NCI-H1092 (cell line): Measurements from ENCODE around the gene DHRS12.

Source experiments
- DNase-seq: peaks from one replicate; lab custom pipeline; 2025; lab: John Stamatoyannopoulos, UW

The DHRS12 gene

GRCh38 chr13:51803422-51804294, at the start of gene DHRS12:
TSS of gene DHRS12 (minus strand) at chr13:51804163. CDS start at chr13:51799659, 4,504 bp downstream.
- DNase-seq = peak; percentile 65

GRCh38 chr13:51849145-51850101, 45.5 kb upstream of the DHRS12 start:
- DNase-seq = no peak

- no peak for DNase-seq
Observed at GRCh38 chr13:51848674-51849073, 44.7 kb upstream of the DHRS12 start.

GRCh38 chr13:51846756-51847155, 42.8 kb upstream of the DHRS12 start:
- no peak for DNase-seq

- no peak for DNase-seq
Observed at GRCh38 chr13:51845574-51846318, 41.8 kb upstream of the DHRS12 start.

GRCh38 chr13:51844862-51845573, 41.1 kb upstream of the DHRS12 start, which contains the start of gene TMEM272:
TSS of gene TMEM272 (minus strand) at chr13:51845177. CDS start at chr13:51838530, 6,647 bp downstream.
- peak; percentile 54 for DNase-seq

GRCh38 chr13:51843529-51843928, 39.6 kb upstream of the DHRS12 start:
- no peak for DNase-seq

- no peak for DNase-seq
Observed at GRCh38 chr13:51841732-51842131, 37.8 kb upstream of the DHRS12 start.

GRCh38 chr13:51840917-51841316, 37.0 kb upstream of the DHRS12 start:
- DNase-seq = no peak

- no peak for DNase-seq
Observed at GRCh38 chr13:51839711-51840540, 36.0 kb upstream of the DHRS12 start.

- no peak for DNase-seq
Observed at GRCh38 chr13:51838240-51838846, 34.4 kb upstream of the DHRS12 start.

GRCh38 chr13:51837016-51837415, 33.1 kb upstream of the DHRS12 start:
- DNase-seq = no peak

- DNase-seq = peak; percentile 76
Observed at GRCh38 chr13:51834581-51835171, 30.7 kb upstream of the DHRS12 start.

- DNase-seq = no peak
Observed at GRCh38 chr13:51833980-51834379, 30.0 kb upstream of the DHRS12 start.

GRCh38 chr13:51832471-51833152, 28.6 kb upstream of the DHRS12 start:
- no peak for DNase-seq

- no peak for DNase-seq
Observed at GRCh38 chr13:51831519-51831918, 27.6 kb upstream of the DHRS12 start.

- DNase-seq = no peak
Observed at GRCh38 chr13:51829568-51829899, 25.6 kb upstream of the DHRS12 start.

GRCh38 chr13:51828730-51829567, 25.0 kb upstream of the DHRS12 start:
- no peak for DNase-seq
